GM12878 (cell line): ENCODE measurements around the gene TTC22. TPM values are rescaled to one million over a fixed set of nuclear protein-coding genes. Genes with fewer than 3 reads are reported as not detected.

ENCODE experiments used
- ATAC-seq: fragments of 200-7000 bp; cut with Tn5 transposase; 3 replicates; pipeline ENCODE4 v1.9.1; 2020; ENCODE audit warnings: mild to moderate bottlenecking, moderate library complexity
- BruUV-seq: library from RNA; stranded (reverse); fragments of 400-500 nt; replicated peaks from 2 replicates; lab custom pipeline; 2021; lab: Mats Ljungman, UMichigan
- CTCF ChIA-PET: fragments of 300-600 bp; sonication (Branson Sonifier 250); formaldehyde crosslinking; extraction: SDS; loops from one replicate; lab custom pipeline; 2021; ENCODE audit warnings: inconsistent platforms; lab: Yijun Ruan, JAX
- POLR2A ChIA-PET: fragments of 350-600 bp; formaldehyde crosslinking; extraction: SDS; loops from one replicate; lab custom pipeline; 2021; ENCODE audit warnings: inconsistent platforms; lab: Charles Lee
- RAD21 ChIA-PET: fragments of 300-600 bp; sonication (Branson Sonifier 250); formaldehyde crosslinking; loops from one replicate; lab custom pipeline; 2023; ENCODE audit warnings: antibody characterized with exemption; ENCODE audit not compliant: unreplicated experiment; lab: Charles Lee
- SMC1A ChIA-PET: fragments of 300-600 bp; sonication (Branson Sonifier 250); formaldehyde crosslinking; loops from one replicate; lab custom pipeline; 2023; ENCODE audit not compliant: unreplicated experiment, uncharacterized antibody; lab: Charles Lee
- DNase-seq: peaks from one replicate; pipeline ENCODE4 v3.0.0-alpha.2; 2011; ENCODE audit warnings: low read depth, low spot score
- FAIRE-seq: peaks from 3 replicates; lab custom pipeline; 2011; peaks lifted over from hg19 to GRCh38; lab: Jason Lieb, UNC
- H2AFZ ChIP-seq: 2 replicates; pipeline ENCODE4 v1.6.0; 2011; ENCODE audit warnings: low read depth, low read length, control low read depth; ENCODE audit not compliant: control insufficient read depth
- H3K27ac ChIP-seq: 2 replicates; pipeline ENCODE4 v1.5.1; 2011; ENCODE audit warnings: control low read depth; ENCODE audit not compliant: control insufficient read depth, insufficient read depth
- H3K27me3 ChIP-seq, 2 experiments: replicated peaks in 1 of 2; 2 replicates each; pipeline versions ENCODE4 v1.6.0 to v1.6.1; 2011; ENCODE audit warnings: low read length in 1 of 2; ENCODE audit not compliant: control insufficient read depth in 2 of 2, insufficient read depth in 2 of 2
- H3K36me3 ChIP-seq, 2 experiments: 2 replicates each; pipeline ENCODE4 v1.5.1; 2011; ENCODE audit warnings: low read length in 1 of 2; ENCODE audit not compliant: control insufficient read depth in 2 of 2, insufficient read depth in 2 of 2
- H3K4me1 ChIP-seq: 2 replicates; pipeline ENCODE4 v1.6.1; 2011; ENCODE audit warnings: mild to moderate bottlenecking, low read length, moderate library complexity, mixed read lengths; ENCODE audit not compliant: control insufficient read depth, insufficient read depth
- H3K4me2 ChIP-seq: 2 replicates; pipeline ENCODE4 v1.6.0; 2011; ENCODE audit warnings: control low read depth; ENCODE audit not compliant: control insufficient read depth, insufficient read depth
- H3K4me3 ChIP-seq: fragments of 200-600 bp; sonication (generic); 2 replicates; pipeline ENCODE4 v1.5.1; 2016
- H3K79me2 ChIP-seq: 2 replicates; pipeline ENCODE4 v1.6.0; 2011; ENCODE audit warnings: low read length; ENCODE audit not compliant: control insufficient read depth, insufficient read depth
- H3K9ac ChIP-seq: 2 replicates; pipeline ENCODE4 v1.8.0; 2011; ENCODE audit warnings: low read length, control low read depth, mixed read lengths; ENCODE audit not compliant: control insufficient read depth, insufficient read depth
- H3K9me3 ChIP-seq: replicated peaks from 3 replicates; pipeline ENCODE4 v1.5.1; 2011; ENCODE audit warnings: mild to moderate bottlenecking, low read length; ENCODE audit not compliant: control insufficient read depth, insufficient read depth
- H4K20me1 ChIP-seq: 2 replicates; pipeline ENCODE4 v1.6.0; 2011; ENCODE audit not compliant: control insufficient read depth, insufficient read depth
- ASH2L ChIP-seq: fragments of 300-600, 200-600 bp; sonication (generic); IDR thresholded peaks from 2 replicates; pipeline ENCODE4 v1.6.1; 2017; ENCODE audit warnings: low read depth, mild to moderate bottlenecking, borderline replicate concordance
- BHLHE40 ChIP-seq, 2 experiments: fragments of 450-650 bp in 1 of 2; IDR thresholded peaks; 2 replicates each; pipeline ENCODE4 v1.6.1; 2011 to 2017; ENCODE audit warnings: low read depth in 2 of 2, borderline replicate concordance in 1 of 2, improper control_type of control experiment in 1 of 2, low read length in 1 of 2, mild to moderate bottlenecking in 1 of 2
- FOS ChIP-seq: IDR thresholded peaks from 3 replicates; pipeline ENCODE4 v1.6.1; 2011; ENCODE audit warnings: borderline replicate concordance; ENCODE audit not compliant: insufficient read length; ENCODE audit errors: extremely low read depth
- FOXK2 ChIP-seq: fragments of 450-650 bp; IDR thresholded peaks from 2 replicates; pipeline ENCODE4 v1.6.1; 2017; ENCODE audit warnings: mild to moderate bottlenecking, moderate library complexity
- FOXM1 ChIP-seq: IDR thresholded peaks from 2 replicates; pipeline ENCODE4 v1.6.1; 2012; ENCODE audit warnings: low read depth, mild to moderate bottlenecking, inconsistent platforms, low read length, moderate library complexity
- MLLT1 ChIP-seq: fragments of 450-650 bp; IDR thresholded peaks from 2 replicates; pipeline ENCODE4 v1.6.1; 2016; ENCODE audit warnings: mild to moderate bottlenecking
- MXI1 ChIP-seq: fragments of 150-350 bp; IDR thresholded peaks from 2 replicates; pipeline ENCODE4 v1.6.1; 2011; ENCODE audit warnings: low read depth, mild to moderate bottlenecking, inconsistent platforms, low read length, improper control_type of control experiment
- NFYB ChIP-seq: IDR thresholded peaks from 2 replicates; pipeline ENCODE4 v1.6.1; 2011; ENCODE audit warnings: low read depth, mild to moderate bottlenecking, low read length, improper control_type of control experiment, moderate library complexity; ENCODE audit not compliant: insufficient read depth
- NKRF ChIP-seq: fragments of 450-650 bp; conservative IDR thresholded peaks from 2 replicates; pipeline ENCODE4 v1.6.1; 2017; ENCODE audit warnings: mild to moderate bottlenecking, moderate library complexity
- NRF1 ChIP-seq: conservative IDR thresholded peaks from 2 replicates; pipeline ENCODE4 v1.6.1; 2011; ENCODE audit warnings: mild to moderate bottlenecking, low read depth, low read length, improper control_type of control experiment
- RCOR1 ChIP-seq: conservative IDR thresholded peaks from 2 replicates; pipeline ENCODE4 v1.6.1; 2012; ENCODE audit warnings: low read depth, low read length, improper control_type of control experiment
- SUPT20H ChIP-seq: IDR thresholded peaks from 2 replicates; pipeline ENCODE4 v1.6.1; 2011; ENCODE audit warnings: low read depth, mild to moderate bottlenecking, low read length, moderate library complexity, borderline replicate concordance; ENCODE audit not compliant: control insufficient read depth
- TAF1 ChIP-seq: IDR thresholded peaks from 2 replicates; pipeline ENCODE4 v1.6.1; 2011; ENCODE audit warnings: mild to moderate bottlenecking, low read depth, low read length, borderline replicate concordance
- ZNF384 ChIP-seq: IDR thresholded peaks from 2 replicates; pipeline ENCODE4 v1.6.1; 2012; ENCODE audit warnings: low read depth, mild to moderate bottlenecking, low read length, improper control_type of control experiment, borderline replicate concordance
- WGBS: methylation state at CpG from one replicate; pipeline ENCODE4 v1.1.6; 2016; ENCODE audit warnings: low lambda C conversion rate; ENCODE audit not compliant: insufficient replicate concordance, insufficient coverage; ENCODE audit errors: missing lambda C conversion rate; 5-methylcytosine and 5-hydroxymethylcytosine counted together
- in situ Hi-C: fragments of 300-500 bp; cut with MboI; formaldehyde crosslinking; loops from 9 replicates; pipeline ENCODE4 v1.14.3; 2018; ENCODE audit warnings: mixed read lengths
- intact Hi-C: fragments of 100-400 bp; cut with micrococcal nuclease; formaldehyde crosslinking; loops from one replicate; pipeline ENCODE4 v1.14.2; 2022; ENCODE audit not compliant: unreplicated experiment
- polyA plus RNA-seq, 11 experiments: library from polyadenylated mRNA; depleted of rRNA in 4 of 11; unstranded in 6 of 11; stranded (reverse) in 5 of 11; fragments of >200 nt; fragmentation: Nextera tagmentation in 4 of 11; fragmentation: Illumina TruSeq in 1 of 11; extraction: Ambion mirVana in 4 of 11; extraction: Trizol in 1 of 11; gene quantifications; 1 replicate in 1 of 11; 2 replicates in 10 of 11; pipeline versions ENCODE4 v1.2.1 to v1.2.3, GENCODE V29; 2011 to 2016; ENCODE audit warnings: inconsistent platforms in 2 of 11, missing spikeins in 2 of 11, low read depth in 1 of 11
- total RNA-seq, 4 experiments: library from RNA; depleted of rRNA in 3 of 4; stranded (reverse); fragments of >200 nt in 3 of 4; fragmentation: Illumina TruSeq in 1 of 4; extraction: Trizol in 1 of 4; gene quantifications; 2 replicates each; pipeline versions ENCODE4 v1.2.1 to v1.2.3, GENCODE V29; 2013 to 2021
- TF ChIP-seq, protein P1 (sequence below): IDR thresholded peaks from 2 replicates; pipeline ENCODE4 v1.6.1; 2011; ENCODE audit warnings: borderline replicate concordance, low read depth, mild to moderate bottlenecking, moderate library complexity, mixed read lengths, low read length; ENCODE audit not compliant: insufficient read depth; ENCODE audit errors: extremely low read length
- TF ChIP-seq, protein P2 (sequence below): fragments of 450-650 bp; formaldehyde crosslinking; IDR thresholded peaks from 2 replicates; pipeline ENCODE4 v1.4.0; 2020; ENCODE audit warnings: mild to moderate bottlenecking, moderate library complexity

The TTC22 gene
- total and polyA plus RNA-seq, 10 of the 15 experiments (the other 5 are each of a cell fraction or from before 2014, with no cell fraction given): 0.64 to 5.1 (median 1.9) TPM

DNA sequence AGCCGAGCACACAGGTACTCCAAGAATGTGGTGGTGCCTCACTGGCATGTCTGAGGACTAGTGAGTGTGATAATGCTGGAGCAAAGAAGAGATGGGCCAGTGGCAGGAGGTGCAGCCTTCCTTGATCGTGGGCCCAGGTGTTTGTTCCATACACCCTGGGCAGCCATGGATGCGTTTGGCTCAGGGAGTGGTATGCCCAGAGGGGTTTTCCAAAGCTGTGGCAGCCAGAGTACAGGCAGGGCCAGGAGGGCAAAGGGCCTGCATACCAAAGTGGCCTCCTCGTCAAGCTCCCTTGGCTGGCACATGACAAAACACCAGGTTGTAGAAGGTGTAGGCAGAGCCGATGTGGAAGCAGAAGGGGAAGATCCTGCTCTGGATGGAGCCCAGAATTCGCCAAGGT is 55.8 kb downstream of the TTC22 start:
- Histone ChIP-seq H3K9ac (no peak overlapping the region), H3K36me3 (peaks cover 9 to 16% of the 10 kb centered on the region in 2 experiments)
- RAD21 ChIA-PET: no interaction called here
- TF ChIP-seq FOXK2: no peak
- TF ChIP-seq FOS: no peak
- no peak for TF ChIP-seq SUPT20H
- TF ChIP-seq MLLT1: no peak
- TF ChIP-seq ZNF384: no peak
- TF ChIP-seq ASH2L: no peak
- no peak for TF ChIP-seq RCOR1
- no peak for TF ChIP-seq NKRF
- TF ChIP-seq TAF1: no peak
- TF ChIP-seq, protein P1, sequence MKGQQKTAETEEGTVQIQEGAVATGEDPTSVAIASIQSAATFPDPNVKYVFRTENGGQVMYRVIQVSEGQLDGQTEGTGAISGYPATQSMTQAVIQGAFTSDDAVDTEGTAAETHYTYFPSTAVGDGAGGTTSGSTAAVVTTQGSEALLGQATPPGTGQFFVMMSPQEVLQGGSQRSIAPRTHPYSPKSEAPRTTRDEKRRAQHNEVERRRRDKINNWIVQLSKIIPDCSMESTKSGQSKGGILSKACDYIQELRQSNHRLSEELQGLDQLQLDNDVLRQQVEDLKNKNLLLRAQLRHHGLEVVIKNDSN: no peak
- TF ChIP-seq FOXM1: no peak
- TF ChIP-seq MXI1: no peak
- no peak for TF ChIP-seq NRF1
- TF ChIP-seq, protein P2, sequence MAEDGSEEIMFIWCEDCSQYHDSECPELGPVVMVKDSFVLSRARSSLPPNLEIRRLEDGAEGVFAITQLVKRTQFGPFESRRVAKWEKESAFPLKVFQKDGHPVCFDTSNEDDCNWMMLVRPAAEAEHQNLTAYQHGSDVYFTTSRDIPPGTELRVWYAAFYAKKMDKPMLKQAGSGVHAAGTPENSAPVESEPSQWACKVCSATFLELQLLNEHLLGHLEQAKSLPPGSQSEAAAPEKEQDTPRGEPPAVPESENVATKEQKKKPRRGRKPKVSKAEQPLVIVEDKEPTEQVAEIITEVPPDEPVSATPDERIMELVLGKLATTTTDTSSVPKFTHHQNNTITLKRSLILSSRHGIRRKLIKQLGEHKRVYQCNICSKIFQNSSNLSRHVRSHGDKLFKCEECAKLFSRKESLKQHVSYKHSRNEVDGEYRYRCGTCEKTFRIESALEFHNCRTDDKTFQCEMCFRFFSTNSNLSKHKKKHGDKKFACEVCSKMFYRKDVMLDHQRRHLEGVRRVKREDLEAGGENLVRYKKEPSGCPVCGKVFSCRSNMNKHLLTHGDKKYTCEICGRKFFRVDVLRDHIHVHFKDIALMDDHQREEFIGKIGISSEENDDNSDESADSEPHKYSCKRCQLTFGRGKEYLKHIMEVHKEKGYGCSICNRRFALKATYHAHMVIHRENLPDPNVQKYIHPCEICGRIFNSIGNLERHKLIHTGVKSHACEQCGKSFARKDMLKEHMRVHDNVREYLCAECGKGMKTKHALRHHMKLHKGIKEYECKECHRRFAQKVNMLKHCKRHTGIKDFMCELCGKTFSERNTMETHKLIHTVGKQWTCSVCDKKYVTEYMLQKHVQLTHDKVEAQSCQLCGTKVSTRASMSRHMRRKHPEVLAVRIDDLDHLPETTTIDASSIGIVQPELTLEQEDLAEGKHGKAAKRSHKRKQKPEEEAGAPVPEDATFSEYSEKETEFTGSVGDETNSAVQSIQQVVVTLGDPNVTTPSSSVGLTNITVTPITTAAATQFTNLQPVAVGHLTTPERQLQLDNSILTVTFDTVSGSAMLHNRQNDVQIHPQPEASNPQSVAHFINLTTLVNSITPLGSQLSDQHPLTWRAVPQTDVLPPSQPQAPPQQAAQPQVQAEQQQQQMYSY (CRISPR knock-in tag): no peak
- no peak for TF ChIP-seq BHLHE40 (IDR thresholded peaks at IDR 0.05; ENCODE audit: borderline replicate concordance in 1 of 2, low read depth in 2 of 2, low read length in 1 of 2)
- no peak for TF ChIP-seq NFYB
- TF ChIP-seq, all 136 proteins: peak for 0
- H3K27me3 ChIP-seq: no peaks in the 10 kb centered on the region
- BruUV-seq: no TSS peak
- ChIA-PET POLR2A (no interaction called here), SMC1A (no interaction called here), CTCF (no interaction called here)
- DNase-seq (no peak), FAIRE-seq (no peak), ATAC-seq (no peak)
- no peaks in the 10 kb centered on the region for H3K4me1 ChIP-seq
- no peak overlapping the region for H2AFZ ChIP-seq
- H4K20me1 ChIP-seq: no peaks in the 10 kb centered on the region
- no peaks in the 10 kb centered on the region for H3K9me3 ChIP-seq
- no peak overlapping the region for H3K4me3 ChIP-seq
- no peak overlapping the region for H3K27ac ChIP-seq
- H3K79me2 ChIP-seq: no peaks in the 10 kb centered on the region
- in situ Hi-C loops (no loop called here), intact Hi-C loops (no loop called here)
- WGBS: 78% methylated on average over 6 of the region's 6 CpGs
- no peak overlapping the region for H3K4me2 ChIP-seq
